DND-41 (cell line): ENCODE data around the gene DCP1B.

Experiments
- ATAC-seq: fragments of 200-7000 bp; cut with Tn5 transposase; 3 replicates; pipeline ENCODE4 v1.9.1; 2021; ENCODE audit warnings: low read depth; ENCODE audit not compliant: insufficient read depth
- DNase-seq: peaks from one replicate; pipeline ENCODE4 v3.0.0-alpha.2; 2020
- H2AFZ ChIP-seq: 2 replicates; pipeline ENCODE4 v1.6.0; 2012; ENCODE audit warnings: low read depth, low read length
- H3K27ac ChIP-seq: 2 replicates; pipeline ENCODE4 v1.5.1; 2012; ENCODE audit warnings: low read length, inconsistent platforms
- H3K27me3 ChIP-seq: fragments of 200-600 bp; sonication (generic); 2 replicates; pipeline ENCODE4 v1.6.0; 2012; ENCODE audit warnings: low read length, mild to moderate bottlenecking, inconsistent platforms; ENCODE audit not compliant: insufficient read depth, poor library complexity
- H3K36me3 ChIP-seq: 2 replicates; pipeline ENCODE4 v1.5.1; 2012; ENCODE audit warnings: low read length, inconsistent platforms; ENCODE audit not compliant: insufficient read depth
- H3K4me1 ChIP-seq: 2 replicates; pipeline ENCODE4 v1.5.1; 2012; ENCODE audit warnings: mild to moderate bottlenecking, low read length; ENCODE audit not compliant: insufficient read depth
- H3K4me2 ChIP-seq: 2 replicates; pipeline ENCODE4 v1.6.0; 2012; ENCODE audit warnings: mild to moderate bottlenecking, moderate library complexity, low read length, inconsistent platforms; ENCODE audit not compliant: insufficient read depth
- H3K4me3 ChIP-seq, 2 experiments: fragments of 200-600 bp in 1 of 2; shearing (Covaris generic) in 1 of 2; 2 replicates each; pipeline ENCODE4 v1.5.1; 2012 to 2016; ENCODE audit warnings: inconsistent platforms in 2 of 2, low read length in 2 of 2, mild to moderate bottlenecking in 2 of 2, low read depth in 1 of 2, moderate library complexity in 1 of 2
- H3K79me2 ChIP-seq: 2 replicates; pipeline ENCODE4 v1.6.0; 2012; ENCODE audit warnings: low read length, inconsistent platforms; ENCODE audit not compliant: insufficient read depth
- H3K9ac ChIP-seq: 2 replicates; pipeline ENCODE4 v1.6.0; 2012; ENCODE audit warnings: low read depth, mild to moderate bottlenecking, inconsistent platforms, low read length, moderate library complexity
- H3K9me3 ChIP-seq: 2 replicates; pipeline ENCODE4 v1.5.1; 2012; ENCODE audit warnings: low read length, moderate library complexity, mild to moderate bottlenecking, inconsistent platforms; ENCODE audit not compliant: insufficient read depth, severe bottlenecking
- H4K20me1 ChIP-seq: 2 replicates; pipeline ENCODE4 v1.6.0; 2012; ENCODE audit warnings: low read length; ENCODE audit not compliant: insufficient read depth
- CTCF ChIP-seq: IDR thresholded peaks from 2 replicates; pipeline ENCODE4 v1.5.1; 2012; ENCODE audit warnings: borderline replicate concordance, low read length, moderate library complexity, mild to moderate bottlenecking; ENCODE audit not compliant: poor library complexity, severe bottlenecking; ENCODE audit errors: extremely low read depth
- EZH2 ChIP-seq: IDR thresholded peaks from 3 replicates; pipeline ENCODE4 v1.6.1; 2012; ENCODE audit warnings: borderline replicate concordance, low read depth, mild to moderate bottlenecking, moderate library complexity, low read length, inconsistent platforms; ENCODE audit not compliant: severe bottlenecking

DCP1B gene

DNA sequence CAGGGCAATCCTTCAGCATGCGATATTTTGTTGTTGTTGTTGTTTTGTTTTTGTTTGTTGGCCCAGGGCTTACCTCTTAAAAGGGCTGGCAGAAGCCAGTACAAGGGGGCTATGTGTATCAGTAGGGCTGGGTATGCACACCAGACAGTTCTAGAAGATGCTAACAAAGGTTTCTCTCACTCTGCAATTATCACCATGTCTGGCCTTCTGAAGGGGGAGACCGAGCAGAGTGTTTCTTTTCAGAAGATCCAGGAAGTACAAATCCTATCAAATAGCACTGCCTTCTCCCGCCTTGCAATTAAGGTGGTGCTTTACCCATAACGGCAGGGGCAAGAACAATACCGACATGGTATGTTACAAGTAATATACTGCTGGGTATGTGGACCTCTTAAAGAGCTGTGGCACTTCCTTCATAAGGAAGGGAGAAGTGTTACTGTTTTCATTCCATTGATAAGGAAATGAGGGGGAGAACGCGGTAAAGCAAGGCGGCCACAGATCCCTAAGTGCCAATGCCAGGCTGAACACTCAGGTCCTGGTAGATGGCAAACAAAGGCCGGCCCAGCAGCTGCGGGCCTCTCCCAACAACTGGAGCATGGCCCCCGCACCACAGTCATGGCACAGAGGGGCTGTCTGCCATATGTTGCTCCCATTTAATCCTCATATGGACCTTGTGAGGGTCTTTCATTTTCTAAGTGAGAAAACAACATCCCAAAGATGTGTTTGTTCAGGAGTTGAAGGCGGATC, 66.6 kb downstream of the DCP1B start:
- ATAC-seq (no peak), DNase-seq (no peak)
- H3K36me3 ChIP-seq = peaks cover 22% of the 10 kb centered on the region
- no peaks in the 10 kb centered on the region for H4K20me1 ChIP-seq
- H2AFZ ChIP-seq = no peak overlapping the region
- no peaks in the 10 kb centered on the region for H3K79me2 ChIP-seq
- no peak overlapping the region for H3K9ac ChIP-seq
- no peaks in the 10 kb centered on the region for H3K9me3 ChIP-seq
- no peak overlapping the region for H3K27ac ChIP-seq
- peaks cover 5% of the 10 kb centered on the region for H3K4me1 ChIP-seq
- no peak overlapping the region for H3K4me2 ChIP-seq
- H3K27me3 ChIP-seq = no peaks in the 10 kb centered on the region
- no peak overlapping the region for H3K4me3 ChIP-seq
- no peak for TF ChIP-seq CTCF
- TF ChIP-seq EZH2 = no peak

DNA sequence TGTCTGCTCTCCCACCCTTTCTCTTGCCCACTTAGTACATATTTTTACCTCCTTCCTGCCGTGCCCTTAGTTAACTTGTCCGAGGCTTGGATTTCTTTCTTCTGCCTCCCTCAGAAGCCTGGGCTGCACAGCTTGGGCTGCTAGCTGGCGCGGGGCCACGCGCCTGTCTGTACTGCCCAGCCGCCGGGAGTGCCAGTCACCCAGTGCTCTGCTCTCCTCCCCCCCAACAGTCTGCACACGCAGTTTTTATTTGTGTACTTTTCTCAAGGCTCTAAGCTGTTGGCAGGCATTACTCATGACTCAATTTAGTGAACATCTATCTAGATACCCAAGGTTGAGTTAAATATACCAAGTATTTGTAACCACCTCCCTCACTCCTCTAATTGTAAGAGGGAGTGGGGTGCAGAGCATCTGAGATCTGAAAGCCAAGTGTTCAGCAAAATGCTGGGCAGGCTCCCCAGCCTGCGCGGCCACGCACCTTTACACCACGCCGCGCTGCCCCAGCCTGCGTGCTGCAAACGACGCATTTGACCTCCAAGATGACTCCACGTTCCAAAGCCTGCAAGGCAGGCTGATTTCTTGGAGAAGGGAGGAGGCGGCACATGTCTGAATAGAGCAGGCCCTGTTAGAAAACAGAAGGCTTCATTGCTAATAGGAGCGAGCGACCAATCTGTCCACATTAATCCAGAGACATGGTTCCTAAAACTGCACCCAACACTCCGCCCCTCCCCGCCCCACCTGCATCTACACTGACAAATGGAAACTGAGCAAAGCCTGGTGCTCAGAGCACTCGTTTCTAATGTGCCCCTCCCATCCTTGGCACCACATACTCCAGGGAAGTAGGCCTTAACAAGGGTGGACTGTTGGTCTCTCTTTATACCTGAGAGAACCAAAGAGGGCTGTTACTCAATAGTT, 67.6 kb downstream of the DCP1B start:
- no peak overlapping the region for H3K9ac ChIP-seq
- no peak for DNase-seq

DNA sequence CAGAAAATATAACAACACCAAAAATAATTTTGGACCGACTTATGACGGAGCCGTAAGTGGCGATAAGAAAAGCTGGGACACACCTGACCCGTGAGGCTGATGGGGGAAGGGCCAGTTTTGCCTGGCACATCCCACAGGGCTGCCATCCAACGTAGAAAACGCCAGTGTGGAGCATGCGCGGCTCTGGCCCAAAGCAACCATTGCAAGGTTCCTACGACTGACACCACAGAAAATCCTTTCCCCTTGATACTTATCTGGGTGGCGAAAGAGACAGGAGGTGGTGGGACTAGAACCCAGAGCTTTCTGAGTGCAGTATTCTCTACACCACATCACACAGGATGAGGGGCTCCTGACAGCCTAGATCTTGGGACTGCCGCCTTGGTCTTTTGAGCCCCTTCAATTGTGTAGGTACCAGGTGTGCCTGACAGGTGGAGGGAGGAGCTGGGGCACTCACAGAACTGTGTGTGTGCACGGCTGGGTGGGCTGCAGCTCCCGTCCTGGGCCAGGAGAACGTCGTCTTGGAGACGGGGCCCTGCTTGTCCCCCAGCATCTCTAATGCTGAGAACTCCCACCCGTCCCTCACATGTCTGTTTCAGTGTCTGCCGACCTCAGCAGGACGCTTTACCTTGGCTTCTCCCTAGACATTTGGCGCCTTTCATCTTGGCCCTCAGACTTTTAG, 68.4 kb downstream of the DCP1B start:
- peaks cover 5% of the 10 kb centered on the region for H3K4me1 ChIP-seq
- no peaks in the 10 kb centered on the region for H4K20me1 ChIP-seq
- no peak overlapping the region for H3K4me2 ChIP-seq
- H3K36me3 ChIP-seq = peaks cover 22% of the 10 kb centered on the region
- no peak overlapping the region for H3K27ac ChIP-seq
- DNase-seq = no peak
- no peak for TF ChIP-seq EZH2
- ATAC-seq = no peak
- no peaks in the 10 kb centered on the region for H3K9me3 ChIP-seq
- H3K79me2 ChIP-seq = no peaks in the 10 kb centered on the region
- no peak overlapping the region for H3K9ac ChIP-seq
- H3K4me3 ChIP-seq = no peak overlapping the region
- no peak overlapping the region for H2AFZ ChIP-seq
- H3K27me3 ChIP-seq = no peaks in the 10 kb centered on the region

More for the DNA sequence above, 67.6 kb downstream of the DCP1B start:
- Histone ChIP-seq H3K4me3 (no peak overlapping the region), H3K27me3 (no peaks in the 10 kb centered on the region), H3K79me2 (no peaks in the 10 kb centered on the region), H3K4me1 (peaks cover 5% of the 10 kb centered on the region), H4K20me1 (no peaks in the 10 kb centered on the region), H3K9me3 (no peaks in the 10 kb centered on the region), H3K27ac (no peak overlapping the region), H3K36me3 (peaks cover 22% of the 10 kb centered on the region), H3K4me2 (no peak overlapping the region), H2AFZ (no peak overlapping the region)
- no peak for ATAC-seq
- TF ChIP-seq EZH2 (no peak), CTCF (no peak)

- no peaks in the 10 kb centered on the region for H4K20me1 ChIP-seq
- no peak for TF ChIP-seq EZH2
- TF ChIP-seq CTCF = no peak
- no peak overlapping the region for H3K27ac ChIP-seq
- H3K79me2 ChIP-seq = no peaks in the 10 kb centered on the region
- H3K4me1 ChIP-seq = peaks cover 5% of the 10 kb centered on the region
- DNase-seq = no peak
- peaks cover 20% of the 10 kb centered on the region for H3K36me3 ChIP-seq
- no peak overlapping the region for H2AFZ ChIP-seq
- no peaks in the 10 kb centered on the region for H3K27me3 ChIP-seq
- ATAC-seq = no peak
- no peak overlapping the region for H3K4me3 ChIP-seq
- no peak overlapping the region for H3K9ac ChIP-seq
- H3K4me2 ChIP-seq = no peak overlapping the region
- no peaks in the 10 kb centered on the region for H3K9me3 ChIP-seq
Observed at GRCh38 chr12:1935242-1935641, 69.0 kb downstream of the DCP1B start.
